HCT116 (cell line): ENCODE results near the gene RAPH1. TPM values are rescaled to one million over a fixed set of nuclear protein-coding genes. Genes with fewer than 3 reads are reported as not detected.

Experiments used
- ATAC-seq: fragments of 200-7000 bp; cut with Tn5 transposase; 2 replicates; pipeline ENCODE4 v1.9.1; 2020; ENCODE audit warnings: mild to moderate bottlenecking, moderate library complexity
- BruUV-seq: library from RNA; stranded (reverse); fragments of 400-500 nt; replicated peaks from 2 replicates; lab custom pipeline; 2021; lab: Mats Ljungman, UMichigan
- CTCF ChIA-PET: fragments of 300-600 bp; sonication (Branson Sonifier 250); formaldehyde crosslinking; loops from one replicate; lab custom pipeline; 2021; ENCODE audit warnings: antibody characterized with exemption; lab: Charles Lee
- POLR2A ChIA-PET: fragments of 300-600, 350-600 bp; sonication (Branson Sonifier 250); formaldehyde crosslinking; loops from one replicate; lab custom pipeline; 2021; ENCODE audit warnings: antibody characterized with exemption; lab: Charles Lee
- RAD21 ChIA-PET, 2 experiments: fragments of 300-600 bp; sonication (Branson Sonifier 250); formaldehyde crosslinking; loops; one replicate each; lab custom pipeline; 2023; ENCODE audit warnings: low total read pairs in 2 of 2; ENCODE audit not compliant: uncharacterized antibody in 2 of 2, unreplicated experiment in 2 of 2, low non-redundant PET in 1 of 2; lab: Charles Lee
- DNase-seq: peaks from one replicate; pipeline ENCODE4 v3.0.0-alpha.2; 2010; ENCODE audit warnings: low read depth, low spot score
- H2AFZ ChIP-seq: fragments of 200-600 bp; shearing (Covaris generic), sonication (generic); 2 replicates; pipeline ENCODE4 v1.6.1; 2017; ENCODE audit warnings: low read depth, mixed run types, mixed read lengths, antibody characterized with exemption, low read length; ENCODE audit not compliant: poor library complexity, severe bottlenecking
- H3K27ac ChIP-seq: 2 replicates; pipeline ENCODE4 v1.5.1; 2012; ENCODE audit warnings: low read depth, low read length
- H3K27me3 ChIP-seq: fragments of 200-600 bp; sonication (generic); 2 replicates; pipeline ENCODE4 v1.6.1; 2016; ENCODE audit warnings: mixed run types, low read length, mixed read lengths; ENCODE audit not compliant: insufficient read depth
- H3K36me3 ChIP-seq, 2 experiments: fragments of 200-500 bp in 1 of 2; fragments of 200-600 bp in 1 of 2; sonication (Bioruptor generic) in 1 of 2; sonication (generic) in 1 of 2; 2 replicates each; pipeline versions ENCODE4 v1.5.1 to v1.6.1; 2014 to 2016; ENCODE audit warnings: low read length in 2 of 2, inconsistent platforms in 1 of 2, mixed read lengths in 1 of 2, mixed run types in 1 of 2; ENCODE audit not compliant: insufficient read depth in 2 of 2, control insufficient read depth in 1 of 2
- H3K4me1 ChIP-seq, 2 experiments: fragments of 200-600 bp in 1 of 2; sonication (generic) in 1 of 2; 2 replicates each; pipeline versions ENCODE4 v1.5.1 to v1.6.1; 2012 to 2017; ENCODE audit warnings: low read length in 2 of 2, inconsistent platforms in 1 of 2, mild to moderate bottlenecking in 1 of 2, mixed read lengths in 1 of 2, mixed run types in 1 of 2, moderate library complexity in 1 of 2; ENCODE audit not compliant: insufficient read depth in 2 of 2, control insufficient read depth in 1 of 2
- H3K4me2 ChIP-seq: fragments of 200-600 bp; sonication (generic); 2 replicates; pipeline ENCODE4 v1.6.1; 2017; ENCODE audit warnings: mixed run types, low read length, mixed read lengths
- H3K4me3 ChIP-seq, 2 experiments: fragments of 200-600 bp in 1 of 2; sonication (generic) in 1 of 2; replicated peaks in 1 of 2; 2 replicates each; pipeline ENCODE4 v1.5.1; 2011 to 2016; ENCODE audit warnings: low read length in 2 of 2, control low read depth in 1 of 2, low read depth in 1 of 2, mild to moderate bottlenecking in 1 of 2, mixed read lengths in 1 of 2, mixed run types in 1 of 2
- H3K79me2 ChIP-seq: fragments of 200-600 bp; sonication (generic); 2 replicates; pipeline ENCODE4 v1.6.1; 2017; ENCODE audit warnings: mild to moderate bottlenecking, mixed run types, low read length, moderate library complexity, mixed read lengths; ENCODE audit not compliant: insufficient read depth
- H3K9ac ChIP-seq: fragments of 200-600 bp; sonication (generic); 2 replicates; pipeline ENCODE4 v1.6.1; 2016; ENCODE audit warnings: low read length, mixed read lengths
- H3K9me2 ChIP-seq: fragments of 200-600 bp; sonication (generic), shearing (Covaris generic); 2 replicates; pipeline ENCODE4 v1.6.1; 2017; ENCODE audit warnings: mixed run types, mild to moderate bottlenecking, moderate library complexity; ENCODE audit not compliant: insufficient read depth
- H3K9me3 ChIP-seq, 2 experiments: fragments of 200-500 bp in 1 of 2; fragments of 200-600 bp in 1 of 2; sonication (Bioruptor generic) in 1 of 2; sonication (generic) in 1 of 2; 2 replicates each; pipeline ENCODE4 v1.6.1; 2014 to 2017; ENCODE audit warnings: low read length in 2 of 2, mixed read lengths in 2 of 2, inconsistent platforms in 1 of 2, low read depth in 1 of 2, mild to moderate bottlenecking in 1 of 2, mixed run types in 1 of 2, moderate library complexity in 1 of 2; ENCODE audit not compliant: control insufficient read depth in 1 of 2, insufficient read depth in 1 of 2
- H4K20me1 ChIP-seq: fragments of 200-600 bp; sonication (generic), shearing (Covaris generic); 2 replicates; pipeline ENCODE4 v1.6.1; 2017; ENCODE audit warnings: mixed run types, mild to moderate bottlenecking, moderate library complexity; ENCODE audit not compliant: insufficient read depth
- EGR1 ChIP-seq: IDR thresholded peaks from 2 replicates; pipeline ENCODE4 v1.6.1; 2012; ENCODE audit warnings: low read depth
- EZH2phosphoT487 ChIP-seq: fragments of 200-600 bp; IDR thresholded peaks from 2 replicates; pipeline ENCODE4 v1.6.1; 2018; ENCODE audit warnings: antibody characterized with exemption, borderline replicate concordance
- POLR2A ChIP-seq: IDR thresholded peaks from 2 replicates; pipeline ENCODE4 v1.7.0; 2011; ENCODE audit warnings: borderline replicate concordance; ENCODE audit not compliant: insufficient read depth, insufficient read length; ENCODE audit errors: extremely low read depth
- SIN3A ChIP-seq: IDR thresholded peaks from 2 replicates; pipeline ENCODE4 v1.6.1; 2012; ENCODE audit warnings: low read depth
- SRF ChIP-seq: IDR thresholded peaks from 2 replicates; pipeline ENCODE4 v1.6.1; 2012; ENCODE audit warnings: low read depth
- TCF7L2 ChIP-seq: IDR thresholded peaks from 2 replicates; pipeline ENCODE4 v1.7.0; 2011; ENCODE audit warnings: borderline replicate concordance, inconsistent platforms; ENCODE audit not compliant: insufficient read depth, insufficient read length; ENCODE audit errors: extremely low read depth
- ZNF274 ChIP-seq: fragments of 200-500 bp; sonication (Bioruptor generic); IDR thresholded peaks from 2 replicates; pipeline ENCODE4 v1.6.1; 2014; ENCODE audit warnings: mild to moderate bottlenecking, low read depth, low read length, inconsistent platforms
- intact Hi-C: fragments of 100-400 bp; cut with micrococcal nuclease; formaldehyde crosslinking; loops from 2 replicates; pipeline ENCODE4 v1.10.0; 2022
- total RNA-seq: library from RNA; stranded (reverse); gene quantifications from one replicate; pipeline ENCODE4 v1.2.1, GENCODE V29; 2021; ENCODE audit not compliant: unreplicated experiment
- TF ChIP-seq, protein P1 (sequence below): IDR thresholded peaks from 2 replicates; pipeline ENCODE4 v1.6.1; 2011; ENCODE audit warnings: mild to moderate bottlenecking, low read length, moderate library complexity; ENCODE audit not compliant: insufficient replicate concordance; ENCODE audit errors: extremely low read depth

Gene RAPH1
- total RNA-seq, 1 experiment from 2014 or later, result 22.3 TPM

DNA sequence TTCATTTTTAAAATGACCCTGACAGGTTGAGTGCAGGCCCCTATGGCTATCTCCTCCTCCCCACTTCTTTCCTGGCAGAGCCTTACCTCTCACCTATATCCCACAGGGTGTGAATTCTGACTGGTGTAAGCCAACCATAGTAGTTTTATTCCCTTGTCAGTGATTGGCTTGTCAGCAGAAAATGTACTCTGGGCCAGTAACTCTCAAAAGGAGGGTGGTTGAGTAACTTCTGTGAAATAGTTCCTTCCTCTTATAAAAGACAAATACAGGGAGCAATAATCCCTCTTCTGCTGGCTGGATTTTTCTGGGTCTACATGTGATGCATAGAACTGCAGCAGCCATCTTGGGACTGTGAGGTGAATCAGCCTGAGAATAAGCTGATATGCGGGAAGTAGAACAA is 83.4 kb downstream of the RAPH1 start (continued):
- TF ChIP-seq, protein P1, sequence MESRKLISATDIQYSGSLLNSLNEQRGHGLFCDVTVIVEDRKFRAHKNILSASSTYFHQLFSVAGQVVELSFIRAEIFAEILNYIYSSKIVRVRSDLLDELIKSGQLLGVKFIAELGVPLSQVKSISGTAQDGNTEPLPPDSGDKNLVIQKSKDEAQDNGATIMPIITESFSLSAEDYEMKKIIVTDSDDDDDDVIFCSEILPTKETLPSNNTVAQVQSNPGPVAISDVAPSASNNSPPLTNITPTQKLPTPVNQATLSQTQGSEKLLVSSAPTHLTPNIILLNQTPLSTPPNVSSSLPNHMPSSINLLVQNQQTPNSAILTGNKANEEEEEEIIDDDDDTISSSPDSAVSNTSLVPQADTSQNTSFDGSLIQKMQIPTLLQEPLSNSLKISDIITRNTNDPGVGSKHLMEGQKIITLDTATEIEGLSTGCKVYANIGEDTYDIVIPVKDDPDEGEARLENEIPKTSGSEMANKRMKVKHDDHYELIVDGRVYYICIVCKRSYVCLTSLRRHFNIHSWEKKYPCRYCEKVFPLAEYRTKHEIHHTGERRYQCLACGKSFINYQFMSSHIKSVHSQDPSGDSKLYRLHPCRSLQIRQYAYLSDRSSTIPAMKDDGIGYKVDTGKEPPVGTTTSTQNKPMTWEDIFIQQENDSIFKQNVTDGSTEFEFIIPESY, result no peak
- no peak for TF ChIP-seq EZH2phosphoT487
- TF ChIP-seq TCF7L2, result no peak

DNA sequence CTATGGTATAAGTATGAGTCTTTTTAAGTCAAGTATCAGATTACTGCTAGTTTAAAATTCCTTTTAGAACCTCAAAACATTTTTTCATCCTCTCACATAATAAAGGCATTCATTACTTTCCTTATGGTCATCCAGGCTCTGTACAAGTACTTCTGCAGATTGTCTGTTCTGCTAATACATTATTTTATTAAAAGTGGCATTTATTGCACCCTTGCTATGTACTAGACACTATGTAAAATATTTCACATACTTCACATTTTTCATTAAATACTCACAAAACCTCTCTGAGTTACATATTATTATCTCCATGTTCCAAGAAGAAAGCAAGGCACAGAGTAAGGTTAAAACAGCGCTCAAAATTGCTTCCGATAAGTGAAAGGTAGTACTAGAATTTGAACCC is 84.1 kb downstream of the RAPH1 start:
- H3K79me2 ChIP-seq, result no peaks in the 10 kb centered on the region
- H3K9ac ChIP-seq, result no peak overlapping the region
- ChIA-PET RAD21 (no interaction called here), CTCF (no interaction called here), POLR2A (no interaction called here)
- H3K9me3 ChIP-seq, result no peaks in the 10 kb centered on the region
- peaks cover 0 to 12% of the 10 kb centered on the region in 2 experiments; a peak in 2 of 4 replicates for H3K36me3 ChIP-seq
- intact Hi-C loops, result loop anchor here (5.0 kb wide), 1 partner anchor 864 kb away; no protein-coding TSS in a partner anchor
- no peaks in the 10 kb centered on the region for H4K20me1 ChIP-seq
- TF ChIP-seq, protein P1, result no peak
- TF ChIP-seq ZNF274 (no peak), POLR2A (no peak), TCF7L2 (no peak), SIN3A (no peak), SRF (no peak), EGR1 (no peak)
- peak overlapping the region; percentile 18; the same call in 1 of the 2 replicates for H3K4me2 ChIP-seq
- H3K27me3 ChIP-seq, result no peaks in the 10 kb centered on the region
- DNase-seq (no peak), ATAC-seq (peak; percentile 24; the same call in 1 of the 2 replicates)
- no peaks in the 10 kb centered on the region for H3K9me2 ChIP-seq
- peaks cover 11 to 15% of the 10 kb centered on the region in 2 experiments for H3K4me1 ChIP-seq
- no peak overlapping the region for H3K4me3 ChIP-seq
- no peak overlapping the region for H2AFZ ChIP-seq
- H3K27ac ChIP-seq, result no peak overlapping the region
- BruUV-seq, result no TSS peak
